Vagina (tissue), 2 donors: ENCODE results near the gene VEZT.

Experiments
- CTCF ChIP-seq, 3 experiments: fragments of 450-650 bp in 2 of 3; fragments of 200-600 bp in 1 of 3; sonication (generic) in 1 of 3; IDR thresholded peaks; one replicate each; pipeline ENCODE4 v1.5.1; 2017 to 2019; ENCODE audit warnings: antibody characterized with exemption in 3 of 3, mild to moderate bottlenecking in 2 of 3, moderate library complexity in 2 of 3
- POLR2A ChIP-seq, 2 donors: fragments of 450-650 bp; IDR thresholded peaks; one replicate each; pipeline ENCODE4 v1.6.1; 2017; ENCODE audit warnings: antibody characterized with exemption in 2 of 2, mild to moderate bottlenecking in 2 of 2, moderate library complexity in 2 of 2

GRCh38 chr12:95291501-95291900 is 73.9 kb downstream of the VEZT start:
- TF ChIP-seq CTCF (IDR thresholded peaks at IDR 0.05) (no peak), POLR2A (IDR thresholded peaks at IDR 0.05) (no peak)
